GM12891 (cell line): Measurements from ENCODE around the gene FILIP1.
"Not testable (repeated sequence)": the region's sequence is repeated elsewhere in the genome, so short reads cannot be mapped to it uniquely, and the experiment has no call there.

Experiments used
- DNase-seq: peaks from one replicate; pipeline ENCODE4 v3.0.0; 2011; ENCODE audit warnings: low spot score; ENCODE audit not compliant: insufficient read length
- FAIRE-seq: peaks from 2 replicates; lab custom pipeline; 2011; peaks lifted over from hg19 to GRCh38; lab: Jason Lieb, UNC
- PAX5 ChIP-seq: IDR thresholded peaks from 2 replicates; pipeline ENCODE4 v1.6.1; 2011; ENCODE audit warnings: low read length, moderate library complexity, mild to moderate bottlenecking; ENCODE audit not compliant: insufficient read depth, severe bottlenecking
- POLR2A ChIP-seq: IDR thresholded peaks from 2 replicates; pipeline ENCODE4 v1.6.1; 2011; ENCODE audit warnings: low read depth, low read length, control low read depth
- POLR2AphosphoS5 ChIP-seq: IDR thresholded peaks from 2 replicates; pipeline ENCODE4 v1.6.1; 2011; ENCODE audit warnings: low read depth, low read length, control low read depth
- POU2F2 ChIP-seq: IDR thresholded peaks from 2 replicates; pipeline ENCODE4 v1.6.1; 2011; ENCODE audit warnings: low read depth, mild to moderate bottlenecking, control low read depth, low read length, moderate library complexity
- SPI1 ChIP-seq: IDR thresholded peaks from 2 replicates; pipeline ENCODE4 v1.6.1; 2011; ENCODE audit warnings: low read depth, low read length, control low read depth
- TAF1 ChIP-seq: IDR thresholded peaks from 2 replicates; pipeline ENCODE4 v1.6.1; 2011; ENCODE audit warnings: low read depth, low read length, control low read depth

The FILIP1 gene

DNA sequence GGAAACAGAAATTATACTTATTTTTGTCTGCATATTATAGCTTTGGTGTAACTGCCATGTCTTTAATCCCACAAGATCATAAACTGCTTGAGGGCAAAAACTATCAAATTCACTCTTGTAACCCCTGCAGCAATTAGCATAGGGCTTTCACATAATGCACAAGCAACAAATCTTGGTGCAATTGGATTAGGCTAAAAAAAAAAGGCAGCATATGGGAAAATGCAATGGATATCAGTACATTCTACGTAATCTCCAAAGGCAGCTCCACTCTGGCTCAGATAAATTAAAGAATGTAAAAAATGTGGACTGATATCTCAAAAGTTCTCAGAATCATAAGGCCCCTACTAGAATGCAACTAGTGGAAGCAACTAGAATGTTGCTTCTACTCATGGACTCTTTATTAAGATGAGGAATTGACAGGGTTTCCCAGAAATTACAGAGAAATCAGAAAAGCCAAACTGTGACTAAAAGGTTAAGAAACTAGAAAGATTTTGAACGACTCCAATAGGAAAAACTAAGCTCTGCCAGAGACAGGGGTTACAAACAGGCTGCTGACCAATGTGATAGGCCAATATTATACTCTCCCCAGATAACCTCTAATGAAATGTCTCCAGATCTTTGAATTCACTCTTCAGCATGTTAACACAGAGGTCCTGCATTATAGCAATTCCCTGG, 55.0 kb downstream of the FILIP1 start:
- no peak for DNase-seq
- no peak for FAIRE-seq
- TF ChIP-seq POU2F2 (no peak), POLR2A (no peak), POLR2AphosphoS5 (no peak), TAF1 (no peak), SPI1 (no peak), PAX5 (no peak)

GRCh38 chr6:75438013-75438431, 55.6 kb downstream of the FILIP1 start:
- FAIRE-seq = no peak
- TF ChIP-seq PAX5 (no peak), TAF1 (no peak), POLR2A (no peak), POU2F2 (no peak), SPI1 (no peak)
- DNase-seq = no peak

DNA sequence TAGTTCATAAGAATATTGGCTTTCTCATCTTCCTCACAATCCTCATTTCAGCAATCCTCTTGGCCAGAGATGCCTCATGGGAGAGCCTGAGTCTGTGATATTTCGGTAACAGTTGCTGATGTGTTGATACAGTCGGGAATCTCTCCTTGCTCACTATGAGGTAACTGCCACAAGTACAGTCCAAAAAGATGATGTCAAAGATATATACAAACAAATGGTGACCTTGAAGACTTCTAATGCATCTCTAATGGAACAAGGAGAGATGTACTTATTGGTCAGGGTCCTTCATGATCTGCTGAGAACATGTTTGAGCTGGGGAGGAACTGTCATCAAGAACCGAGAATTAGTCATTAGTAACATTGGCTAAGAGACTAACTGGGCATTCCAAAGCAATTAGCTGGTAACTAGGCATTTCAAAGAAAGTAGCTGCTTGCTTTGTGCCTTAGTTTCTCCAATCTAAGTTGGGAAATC, 56.1 kb downstream of the FILIP1 start:
- no peak for DNase-seq
- TF ChIP-seq PAX5 (no peak), POLR2A (no peak), TAF1 (no peak), SPI1 (no peak), POLR2AphosphoS5 (no peak), POU2F2 (no peak)
- no peak for FAIRE-seq

- no peak for FAIRE-seq
- DNase-seq = no peak
- no peak for TF ChIP-seq POLR2A
- no peak for TF ChIP-seq POU2F2
- no peak for TF ChIP-seq SPI1
- TF ChIP-seq TAF1 = no peak
- no peak for TF ChIP-seq POLR2AphosphoS5
- TF ChIP-seq PAX5 = no peak
These were observed 56.7 kb downstream of the FILIP1 start for GRCh38 chr6:75436869-75437268.

- FAIRE-seq = not testable (repeated sequence)
These were observed 60.8 kb downstream of the FILIP1 start for GRCh38 chr6:75432809-75433208.

GRCh38 chr6:75431379-75431778, 62.2 kb downstream of the FILIP1 start:
- no peak for TF ChIP-seq TAF1
- FAIRE-seq = no peak
- no peak for DNase-seq

More at GRCh38 chr6:75432809-75433208, 60.8 kb downstream of the FILIP1 start:
- not testable (repeated sequence) for DNase-seq

DNA sequence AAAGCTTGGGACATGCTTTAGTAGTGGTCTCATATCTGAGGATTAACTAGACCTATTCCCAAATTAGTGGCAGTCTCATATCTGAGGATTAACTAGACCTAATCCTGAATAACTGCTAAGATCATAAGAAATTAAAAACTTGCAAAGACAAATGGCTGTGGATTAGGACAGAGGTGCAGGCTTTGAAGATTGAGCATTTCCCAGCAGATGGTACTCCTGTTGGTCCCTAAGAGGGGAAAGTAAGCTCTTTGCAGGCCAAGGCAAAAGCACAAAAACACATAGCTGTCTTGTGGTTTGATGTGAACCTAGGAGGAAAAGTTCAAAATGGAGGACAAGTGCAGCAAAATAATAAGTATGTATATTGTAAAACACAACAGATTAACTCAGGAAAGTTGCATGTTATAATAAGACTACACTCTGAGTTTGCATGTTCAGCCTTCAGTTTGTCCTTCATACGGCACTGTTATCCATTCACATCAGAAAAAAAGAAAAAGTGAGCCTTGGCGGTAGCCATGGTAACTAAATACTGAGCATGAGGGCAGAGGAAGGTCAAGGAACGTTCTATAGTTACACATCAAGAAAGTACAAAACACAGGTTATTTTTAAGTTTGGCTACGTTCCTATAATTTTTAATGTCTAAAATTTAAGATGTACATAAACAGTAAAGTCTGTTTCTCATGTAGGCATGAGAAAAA, 62.8 kb downstream of the FILIP1 start:
- TF ChIP-seq POLR2AphosphoS5 (no peak), POLR2A (no peak), SPI1 (no peak), TAF1 (no peak), POU2F2 (no peak), PAX5 (no peak)
- DNase-seq (no peak), FAIRE-seq (no peak)

- DNase-seq = no peak
- no peak for TF ChIP-seq SPI1
- no peak for TF ChIP-seq POLR2A
- TF ChIP-seq POU2F2 = no peak
- TF ChIP-seq TAF1 = no peak
- no peak for TF ChIP-seq POLR2AphosphoS5
- TF ChIP-seq PAX5 = no peak
- no peak for FAIRE-seq
These were observed 64.4 kb downstream of the FILIP1 start for GRCh38 chr6:75429061-75429703.

DNA sequence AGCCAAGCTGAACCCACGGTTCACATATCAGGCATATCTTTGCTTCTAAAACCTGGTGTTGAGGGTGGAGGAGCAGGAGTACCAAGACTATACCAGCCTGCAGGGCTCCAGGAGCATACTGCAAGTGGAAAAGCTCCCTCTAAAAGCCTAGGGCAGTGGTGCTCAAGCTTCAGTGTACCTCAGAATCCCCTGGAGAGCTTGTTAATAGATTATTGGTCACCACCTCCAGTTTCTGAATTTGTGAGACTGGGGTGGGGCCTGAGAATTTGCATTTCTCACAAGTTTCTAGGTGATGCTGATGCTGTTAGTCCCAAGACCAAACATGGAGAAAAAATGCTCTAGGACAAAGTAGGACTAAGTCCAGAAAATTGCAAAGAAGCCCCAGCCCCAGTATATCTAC, 65.4 kb downstream of the FILIP1 start:
- DNase-seq = no peak
- no peak for TF ChIP-seq TAF1
- TF ChIP-seq POU2F2 = no peak
- TF ChIP-seq PAX5 = no peak
- TF ChIP-seq SPI1 = no peak
- no peak for FAIRE-seq

DNA sequence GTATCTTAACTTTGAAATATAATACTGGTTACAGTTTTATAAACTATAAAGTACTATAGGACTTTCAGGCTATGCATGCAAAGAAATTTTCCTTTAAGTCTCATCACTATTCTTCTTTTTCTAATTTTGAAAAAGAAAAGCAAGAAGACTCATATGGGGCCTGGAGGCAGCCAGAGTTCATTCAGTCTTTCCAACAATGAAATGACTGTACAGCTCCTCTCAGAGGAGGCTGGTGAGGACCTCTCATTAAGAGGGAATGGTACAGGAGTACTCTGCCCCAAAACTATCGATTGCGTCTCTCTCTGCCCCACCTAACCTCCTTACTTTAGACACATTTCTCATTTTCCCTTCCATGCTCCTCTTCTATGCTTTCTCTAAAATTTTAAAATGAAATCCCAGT, 66.3 kb downstream of the FILIP1 start:
- TF ChIP-seq PAX5 (no peak), TAF1 (no peak), POLR2AphosphoS5 (no peak), POU2F2 (no peak), SPI1 (no peak), POLR2A (no peak)
- no peak for DNase-seq
- FAIRE-seq = no peak
